Measurements from ENCODE around the gene FGD2. TPM values are rescaled to one million over a fixed set of nuclear protein-coding genes. Genes with fewer than 3 reads are reported as not detected.
"Not testable (repeated sequence)": the region's sequence is repeated elsewhere in the genome, so short reads cannot be mapped to it uniquely, and the experiment has no call there.

The FGD2 gene
- total RNA-seq, 1 donor from 2014 or later = 7.9 TPM

GRCh38 chr6:37048851-37049757, 43.6 kb downstream of the FGD2 start:
- DNase-seq (ENCODE audit: missing footprints) (no peak), ATAC-seq (peak; percentile 77)
- intact Hi-C loops (cut with DNase I) = no loop called here

DNA sequence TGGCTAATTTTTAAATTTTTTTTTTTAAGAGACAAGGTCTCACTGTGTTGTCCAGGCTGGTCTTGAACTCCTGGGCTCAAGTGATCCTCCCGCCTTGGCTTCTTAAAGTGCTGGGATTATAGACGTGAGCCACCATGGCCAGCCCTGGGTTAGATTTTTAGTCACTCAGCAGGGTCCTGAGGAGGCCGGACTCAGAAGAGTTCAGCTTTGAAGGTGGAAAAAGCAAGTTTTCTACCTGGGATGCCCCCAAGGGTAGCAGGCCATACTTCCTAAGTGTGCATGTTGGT, 44.2 kb downstream of the FGD2 start:
- intact Hi-C loops (cut with DNase I) = loop anchor here (2.0 kb wide), 2 partner anchors 53 to 81 kb away; no protein-coding TSS in a partner anchor
- ATAC-seq (no peak), DNase-seq (ENCODE audit: missing footprints) (no peak)

DNA sequence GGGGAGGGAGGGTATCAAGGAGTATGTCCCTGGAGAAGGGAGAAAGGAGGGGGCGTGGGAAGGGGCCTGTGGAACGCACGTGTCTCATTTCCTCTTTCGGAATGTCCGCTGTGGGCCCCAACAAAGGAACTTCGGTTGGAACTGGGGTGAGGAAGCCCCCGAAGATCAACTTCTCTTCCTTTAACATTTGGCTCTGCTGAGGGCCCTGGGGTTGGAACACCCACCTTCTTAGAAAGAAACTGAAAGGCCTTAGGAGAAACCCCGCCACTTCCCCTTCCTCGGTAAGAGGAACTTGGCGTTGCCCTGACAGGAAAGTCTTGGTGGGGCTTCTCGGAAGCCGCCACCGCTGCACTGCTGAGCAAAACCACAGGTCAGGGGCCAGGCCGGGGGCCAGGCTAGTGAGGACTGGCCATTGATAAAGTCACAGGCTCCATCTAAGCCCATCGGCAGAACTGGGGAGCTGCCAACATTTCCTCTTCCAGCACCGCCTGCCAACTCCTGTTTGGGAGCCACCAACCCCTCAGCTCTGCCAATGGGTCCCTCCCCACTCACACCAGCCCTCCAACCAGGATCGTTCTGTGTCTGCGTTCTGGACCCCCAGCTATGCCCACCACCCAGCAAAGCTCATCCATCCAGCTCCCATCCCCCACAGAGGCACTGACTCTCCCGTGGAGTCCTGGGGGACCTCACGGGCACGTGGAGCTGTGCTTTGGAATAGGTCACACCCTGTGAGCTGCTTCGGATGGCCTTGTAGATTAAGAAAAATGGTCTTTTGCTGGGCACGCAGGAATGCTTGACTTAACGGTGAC, 44.8 kb downstream of the FGD2 start:
- DNase-seq (ENCODE audit: missing footprints) = peak; percentile 93
- intact Hi-C loops (cut with DNase I) = loop anchor here (2.0 kb wide), 2 partner anchors 53 to 81 kb away; no protein-coding TSS in a partner anchor
- peak; percentile 67 for ATAC-seq

- intact Hi-C loops (cut with DNase I) = loop anchor here (1.0 to 2.0 kb wide), 3 partner anchors 52 to 120 kb away; partner anchors contain the start of gene PIM1
- ATAC-seq (no peak), DNase-seq (ENCODE audit: missing footprints) (no peak)
Observed at GRCh38 chr6:37050854-37051137, 45.3 kb downstream of the FGD2 start.

DNA sequence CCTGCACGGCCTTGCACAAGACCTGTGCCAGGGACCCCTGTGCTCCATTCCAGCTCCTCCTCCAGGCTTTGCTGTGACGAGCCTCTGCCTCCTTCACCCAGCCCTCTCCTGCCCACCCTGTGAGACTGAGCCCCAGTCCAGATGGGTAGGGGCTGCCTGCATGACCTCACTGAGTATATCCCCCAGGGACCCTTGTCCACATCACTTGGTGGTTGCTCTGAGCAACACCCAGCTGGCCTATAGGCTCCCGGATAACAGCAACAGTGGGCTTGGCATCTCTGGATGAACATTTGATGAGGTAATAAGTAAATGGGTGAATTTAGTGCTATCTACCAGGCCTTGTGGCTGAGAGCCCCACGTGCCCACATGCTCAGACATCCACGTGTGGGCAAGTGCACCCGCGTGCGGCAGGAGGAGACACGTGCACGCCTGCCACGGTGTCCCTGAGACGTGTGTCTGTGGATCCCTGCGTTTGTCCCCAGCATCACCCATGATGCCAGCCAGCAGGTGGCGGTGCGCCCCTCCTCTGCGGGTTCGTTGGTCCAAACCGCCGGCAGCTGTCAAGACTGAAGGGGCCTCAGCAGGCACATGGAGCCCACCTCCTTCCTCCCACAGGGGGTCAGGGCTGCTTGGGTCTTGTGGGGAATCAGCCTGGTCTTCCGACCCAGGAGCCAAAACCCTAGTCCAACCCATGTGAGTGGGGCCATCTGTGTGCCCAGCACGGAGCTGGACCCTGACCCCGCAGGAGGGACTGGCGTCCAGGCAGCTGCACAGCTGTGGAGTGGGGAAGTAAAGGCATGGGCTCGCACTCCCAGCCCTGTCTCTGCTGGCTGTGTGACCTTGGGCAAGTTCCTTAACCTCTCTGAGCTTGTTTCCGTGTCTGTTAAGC, 45.9 kb downstream of the FGD2 start:
- peak; percentile 75 for ATAC-seq
- intact Hi-C loops (cut with DNase I) = loop anchor here (1.0 to 2.0 kb wide), 3 partner anchors 51 to 119 kb away; partner anchors contain the start of gene PIM1
- peak; percentile 96 for DNase-seq (ENCODE audit: missing footprints)

DNA sequence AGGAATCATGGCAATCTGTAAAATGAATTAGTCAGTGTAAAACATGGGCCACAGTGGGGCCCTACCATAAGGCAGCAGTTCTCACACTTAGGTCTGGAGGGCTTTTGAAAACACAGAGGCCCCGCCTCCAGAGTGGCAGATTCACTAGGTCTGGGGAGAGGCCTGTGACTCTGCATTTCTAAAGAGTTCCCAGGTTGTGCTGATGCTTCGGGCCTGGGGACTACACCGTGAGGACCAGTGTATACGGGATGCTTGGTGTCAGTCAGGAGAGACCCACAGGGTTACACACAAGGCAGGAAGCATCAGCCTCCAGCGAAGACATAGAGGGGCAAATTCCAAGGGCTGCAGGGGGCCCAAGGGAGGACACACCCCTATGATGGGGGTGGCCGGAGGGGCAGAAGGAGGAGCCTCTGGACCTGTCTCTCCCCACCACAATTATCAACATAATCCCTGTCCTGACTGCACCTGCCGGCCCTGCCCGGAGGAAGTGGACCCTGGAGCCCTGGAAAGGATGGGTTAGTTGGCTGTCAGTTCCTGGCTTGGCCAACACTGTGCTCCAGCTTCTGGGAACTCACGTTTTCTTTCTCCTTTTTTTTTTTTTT, 46.7 kb downstream of the FGD2 start:
- ATAC-seq = no peak
- intact Hi-C loops (cut with DNase I) = no loop called here
- DNase-seq (ENCODE audit: missing footprints) = no peak

- intact Hi-C loops (cut with DNase I) = no loop called here
- DNase-seq (ENCODE audit: missing footprints) = no peak
- ATAC-seq = no peak
Observed at GRCh38 chr6:37053683-37054082, 48.2 kb downstream of the FGD2 start.

GRCh38 chr6:37054171-37054570, 48.7 kb downstream of the FGD2 start:
- ATAC-seq = no peak
- intact Hi-C loops (cut with DNase I) = no loop called here
- no peak for DNase-seq (ENCODE audit: missing footprints)

- intact Hi-C loops (cut with DNase I) = no loop called here
- ATAC-seq (no peak), DNase-seq (ENCODE audit: missing footprints) (no peak)
Observed at GRCh38 chr6:37054580-37054979, 49.1 kb downstream of the FGD2 start.

DNA sequence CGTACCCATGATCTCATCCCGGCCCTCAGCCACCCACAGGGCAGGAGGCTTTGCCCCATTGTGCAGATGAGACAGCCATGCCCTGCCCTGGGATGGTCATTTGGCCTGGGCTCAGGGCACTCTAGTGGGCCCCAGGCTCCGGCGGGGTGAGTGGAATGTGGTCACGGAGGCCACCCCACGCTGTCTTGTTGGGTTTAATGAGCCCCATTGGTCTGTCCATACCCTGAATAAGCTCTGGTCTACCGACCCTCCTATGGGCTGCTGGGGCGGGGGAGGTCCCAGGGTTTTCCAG, 50.6 kb downstream of the FGD2 start:
- intact Hi-C loops (cut with DNase I) = no loop called here
- ATAC-seq = no peak
- DNase-seq (ENCODE audit: missing footprints) = no peak

GRCh38 chr6:37056439-37057127, 51.1 kb downstream of the FGD2 start:
- ATAC-seq (no peak), DNase-seq (ENCODE audit: missing footprints) (no peak)
- intact Hi-C loops (cut with DNase I) = no loop called here

DNA sequence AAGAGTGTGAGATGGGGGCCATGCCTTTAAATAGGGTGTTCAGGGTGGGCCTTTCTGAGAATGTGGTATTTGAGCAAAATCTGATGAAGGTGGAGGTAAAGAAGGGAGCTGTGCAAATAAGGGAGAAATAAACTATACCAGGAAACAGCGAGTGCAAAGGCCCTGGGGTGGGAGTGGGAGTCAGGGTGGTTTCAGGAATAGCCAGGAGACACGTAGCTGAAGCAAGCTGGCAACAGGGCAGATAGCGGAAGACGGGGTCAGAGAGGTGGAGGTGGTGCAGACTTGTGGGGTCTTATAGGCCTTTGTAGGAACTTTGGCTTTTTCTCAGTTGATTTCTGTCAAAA, 51.6 kb downstream of the FGD2 start:
- DNase-seq (ENCODE audit: missing footprints) (no peak), ATAC-seq (no peak)
- intact Hi-C loops (cut with DNase I) = no loop called here

DNA sequence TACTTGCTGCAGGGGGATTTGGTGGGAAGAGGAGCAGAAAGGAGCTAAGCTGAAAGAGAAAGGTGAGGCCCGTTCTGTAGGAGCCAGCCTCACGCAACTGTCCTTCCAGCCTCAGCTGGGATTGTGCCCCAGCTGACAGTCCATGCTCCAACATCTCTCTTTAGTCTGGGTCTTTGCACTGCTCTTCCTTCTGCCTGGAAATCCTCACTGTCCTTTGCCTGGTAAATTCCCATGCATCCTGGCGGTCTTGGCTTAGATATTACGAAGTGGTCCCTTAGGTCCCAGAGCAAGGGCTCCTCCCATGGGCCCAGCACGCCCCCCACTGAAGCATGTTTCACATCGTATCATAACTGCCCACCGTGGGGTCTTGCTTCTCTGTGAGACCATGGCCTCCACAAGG, 52.2 kb downstream of the FGD2 start:
- intact Hi-C loops (cut with DNase I) = no loop called here
- ATAC-seq (no peak), DNase-seq (ENCODE audit: missing footprints) (peak; percentile 16)

- ATAC-seq (no peak), DNase-seq (ENCODE audit: missing footprints) (no peak)
- intact Hi-C loops (cut with DNase I) = no loop called here
Observed at GRCh38 chr6:37058084-37058586, 52.7 kb downstream of the FGD2 start.

DNA sequence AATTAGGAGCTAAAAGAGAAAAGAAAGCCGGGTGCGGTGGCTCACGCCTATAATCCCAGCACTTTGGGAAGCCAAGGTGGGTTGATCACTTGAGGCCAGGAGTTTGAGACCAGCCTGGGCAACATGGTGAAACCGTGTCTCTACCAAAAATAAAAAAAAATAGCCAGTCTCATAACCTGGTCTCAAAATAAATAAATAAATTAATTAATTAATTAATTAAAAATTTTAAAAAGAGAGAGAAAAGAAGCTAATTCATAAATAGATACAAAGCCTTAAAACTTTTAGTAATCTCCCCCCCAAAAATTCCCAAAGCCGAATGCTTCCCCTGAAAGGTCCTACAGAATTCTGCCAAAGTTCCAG, 53.5 kb downstream of the FGD2 start:
- ATAC-seq; DNase-seq (ENCODE audit: missing footprints); intact Hi-C loops (cut with DNase I): not testable (repeated sequence)

DNA sequence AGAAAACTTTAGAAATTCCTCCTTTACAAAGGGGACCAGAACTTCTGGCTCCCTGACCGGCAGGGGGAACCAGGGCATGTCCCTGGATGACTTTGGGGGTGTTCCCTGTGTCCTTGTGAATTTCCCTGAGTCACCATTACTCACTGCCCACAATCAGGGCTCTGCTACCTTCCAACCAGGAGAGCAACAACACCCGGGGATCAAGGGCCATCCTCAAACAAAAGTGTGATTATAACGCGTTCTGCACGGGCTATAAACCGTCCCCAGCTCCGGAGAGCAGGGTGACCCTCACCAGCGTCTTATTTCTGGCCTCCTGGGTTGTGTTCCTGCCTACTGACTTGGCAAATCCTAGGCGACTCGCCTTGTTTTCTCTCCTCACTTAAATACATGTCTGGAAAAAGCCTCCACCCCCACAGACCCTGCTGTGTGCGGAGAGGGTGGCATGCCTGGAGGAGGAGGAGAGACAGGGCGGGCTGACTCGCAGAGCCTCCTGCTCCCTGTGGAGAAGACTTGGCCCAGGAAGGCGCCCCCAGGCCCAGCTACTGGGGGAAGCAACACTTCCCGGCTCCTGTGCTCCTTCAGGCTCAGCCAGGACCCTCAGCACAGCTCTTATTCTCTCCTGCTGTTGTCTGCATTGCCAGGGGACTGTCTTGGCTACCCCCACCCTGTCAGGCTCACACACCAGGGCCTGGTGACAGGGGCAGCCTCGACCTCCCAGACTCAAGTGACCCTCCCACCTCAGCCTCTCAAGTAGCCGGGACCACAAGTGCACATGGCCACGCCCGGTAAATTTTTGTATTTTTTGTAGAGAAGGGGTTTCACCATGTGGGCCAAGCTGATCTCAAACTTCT, 54.1 kb downstream of the FGD2 start:
- DNase-seq (ENCODE audit: missing footprints) (peak; percentile 81), ATAC-seq (peak; percentile 87)
- intact Hi-C loops (cut with DNase I) = no loop called here

DNA sequence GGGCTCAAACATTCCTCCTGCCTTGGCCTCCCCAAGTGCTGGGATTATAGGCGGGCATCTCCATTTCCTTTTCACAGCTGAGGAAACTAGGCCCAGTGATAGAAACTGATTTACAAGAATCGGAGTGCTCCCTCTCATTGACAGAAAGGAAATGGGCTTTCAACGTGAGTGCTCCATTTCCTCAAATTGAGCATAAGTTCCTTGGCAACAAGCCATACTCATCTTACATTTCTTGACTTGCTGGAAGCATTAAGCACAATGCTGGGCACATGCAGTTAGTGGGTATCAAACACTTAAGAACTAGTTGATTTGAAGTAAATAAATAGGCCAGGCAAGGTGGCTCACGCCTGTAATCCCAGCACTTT, 54.7 kb downstream of the FGD2 start:
- DNase-seq (ENCODE audit: missing footprints) (no peak), ATAC-seq (no peak)
- intact Hi-C loops (cut with DNase I) = no loop called here

Measured in Right ventricle myocardium inferior (tissue), 1 donor.